Metanephros (tissue), 1 donor: ENCODE results near the gene ZNF850. TPM values are rescaled to one million over a fixed set of nuclear protein-coding genes. Genes with fewer than 3 reads are reported as not detected.

Experiments
- total RNA-seq: library from RNA; depleted of rRNA; stranded (reverse); fragments of >200 nt; gene quantifications from one replicate; pipeline ENCODE4 v1.2.3, GENCODE V29; 2014

The ZNF850 gene
- total RNA-seq, result 8.2 TPM

GRCh38 chr19:36772311-36773222, at the start of gene ZNF850:
ZNF850 (minus strand) TSS chr19:36772807; CDS start chr19:36762606, 10,201 bp downstream.

GRCh38 chr19:36687214-36688056, 85.2 kb downstream of the ZNF850 start, which contains the start of gene ZNF567:
ZNF567 (plus strand) TSS chr19:36687612; CDS start chr19:36694868, 7,256 bp downstream.

Other genes with a start within 250 kb of the ZNF850 start
- 90.9 TPM for gene ZNF260, start 244.5 kb downstream of the ZNF850 start, total RNA-seq
- 18.4 TPM for gene ZNF529, start 199.5 kb downstream of the ZNF850 start, total RNA-seq
- gene ZNF382, start 167.5 kb downstream of the ZNF850 start, total RNA-seq, result 14.8 TPM
- 7.4 TPM for gene ZNF461, start 106.0 kb downstream of the ZNF850 start, total RNA-seq
- gene ZNF567, start 85.2 kb downstream of the ZNF850 start, total RNA-seq, result 13.2 TPM
- 11.6 TPM for gene ZNF790, start 65.6 kb upstream of the ZNF850 start, total RNA-seq
- gene ZNF345, start 78.1 kb upstream of the ZNF850 start, total RNA-seq, result 14.0 TPM
- 3.3 TPM for gene ZNF829, start 143.5 kb upstream of the ZNF850 start, total RNA-seq
- 23.5 TPM for gene ZNF568, start 143.5 kb upstream of the ZNF850 start, total RNA-seq